ENCODE measurements around the gene CREB5.

CREB5 gene

DNA sequence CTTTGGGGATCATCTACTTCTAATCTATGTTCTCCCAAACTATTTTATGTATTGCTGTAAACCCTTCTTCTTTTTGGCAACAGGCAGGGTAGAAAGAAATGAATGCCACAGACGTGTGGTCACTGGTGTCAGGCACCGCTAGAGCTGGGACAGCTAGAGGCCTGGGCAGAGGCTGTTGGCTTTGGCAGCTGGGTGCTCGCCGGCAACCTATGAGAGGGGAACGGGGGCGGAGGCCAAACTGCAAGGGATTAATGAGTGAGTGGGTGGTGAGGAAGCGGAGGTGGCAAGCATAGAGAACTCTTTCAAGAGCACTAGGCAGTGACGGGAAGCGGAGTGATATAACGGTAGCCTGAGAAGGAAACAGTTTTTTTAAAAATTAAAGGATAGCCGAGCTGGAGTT, 78.5 kb downstream of the CREB5 start:
- H3K9ac ChIP-seq (ENCODE audit: low read depth, low read length): no peak overlapping the region
- H3K27me3 ChIP-seq (ENCODE audit: insufficient read depth, low read length, poor library complexity): no peaks in the 10 kb centered on the region
- no peaks in the 10 kb centered on the region for H3K79me2 ChIP-seq (ENCODE audit: insufficient read depth, low read length)
- H3K27ac ChIP-seq (ENCODE audit: low read length): no peak overlapping the region
- H3K36me3 ChIP-seq (ENCODE audit: insufficient read depth, low read length): no peaks in the 10 kb centered on the region
- H4K20me1 ChIP-seq (ENCODE audit: insufficient read depth, low read length): no peaks in the 10 kb centered on the region
- H3K4me2 ChIP-seq (ENCODE audit: insufficient read depth, low read length): no peak overlapping the region
- no peaks in the 10 kb centered on the region for H3K4me1 ChIP-seq (ENCODE audit: insufficient read depth, low read length)
- no peak for ATAC-seq (ENCODE audit: insufficient read depth, low read depth)
- TF ChIP-seq EZH2 (IDR thresholded peaks at IDR 0.05; ENCODE audit: borderline replicate concordance, low read depth, low read length, severe bottlenecking): no peak
- no peak for TF ChIP-seq CTCF (IDR thresholded peaks at IDR 0.05; ENCODE audit: borderline replicate concordance, extremely low read depth, low read length, poor library complexity, severe bottlenecking)
- no peaks in the 10 kb centered on the region for H3K9me3 ChIP-seq (ENCODE audit: insufficient read depth, low read length, severe bottlenecking)
- no peak overlapping the region for H3K4me3 ChIP-seq (ENCODE audit: low read depth in 1 of 2, low read length in 2 of 2)
- DNase-seq: no peak
- no peak overlapping the region for H2AFZ ChIP-seq (ENCODE audit: low read depth, low read length)

DNA sequence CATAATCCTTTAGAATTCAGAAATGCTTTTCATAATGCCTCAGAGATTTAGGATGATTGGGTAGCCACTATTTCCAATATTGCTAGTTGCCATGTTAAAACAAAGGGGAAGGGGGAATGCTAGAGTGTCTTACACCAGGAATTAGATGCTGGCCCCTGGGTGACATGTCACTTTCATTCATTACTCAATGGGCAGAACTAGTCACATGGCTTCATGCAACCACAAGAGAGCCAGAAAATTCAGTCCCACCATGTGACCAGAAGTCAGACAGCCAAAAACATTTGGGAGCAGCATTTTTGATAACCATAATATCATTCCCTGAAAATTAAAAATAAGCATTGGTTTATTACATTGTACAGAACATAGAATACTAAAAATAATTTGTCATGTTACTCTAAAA, 81.2 kb downstream of the CREB5 start:
- Histone ChIP-seq H2AFZ (ENCODE audit: low read depth, low read length) (no peak overlapping the region), H3K27me3 (ENCODE audit: insufficient read depth, low read length, poor library complexity) (no peaks in the 10 kb centered on the region), H3K4me3 (ENCODE audit: low read depth in 1 of 2, low read length in 2 of 2) (no peak overlapping the region), H3K4me2 (ENCODE audit: insufficient read depth, low read length) (no peak overlapping the region), H3K27ac (ENCODE audit: low read length) (no peak overlapping the region), H3K9me3 (ENCODE audit: insufficient read depth, low read length, severe bottlenecking) (no peaks in the 10 kb centered on the region), H3K79me2 (ENCODE audit: insufficient read depth, low read length) (no peaks in the 10 kb centered on the region), H4K20me1 (ENCODE audit: insufficient read depth, low read length) (no peaks in the 10 kb centered on the region), H3K36me3 (ENCODE audit: insufficient read depth, low read length) (no peaks in the 10 kb centered on the region), H3K4me1 (ENCODE audit: insufficient read depth, low read length) (no peaks in the 10 kb centered on the region), H3K9ac (ENCODE audit: low read depth, low read length) (no peak overlapping the region)
- no peak for TF ChIP-seq EZH2 (IDR thresholded peaks at IDR 0.05; ENCODE audit: borderline replicate concordance, low read depth, low read length, severe bottlenecking)
- no peak for TF ChIP-seq CTCF (IDR thresholded peaks at IDR 0.05; ENCODE audit: borderline replicate concordance, extremely low read depth, low read length, poor library complexity, severe bottlenecking)
- DNase-seq: no peak
- no peak for ATAC-seq (ENCODE audit: insufficient read depth, low read depth)

DNA sequence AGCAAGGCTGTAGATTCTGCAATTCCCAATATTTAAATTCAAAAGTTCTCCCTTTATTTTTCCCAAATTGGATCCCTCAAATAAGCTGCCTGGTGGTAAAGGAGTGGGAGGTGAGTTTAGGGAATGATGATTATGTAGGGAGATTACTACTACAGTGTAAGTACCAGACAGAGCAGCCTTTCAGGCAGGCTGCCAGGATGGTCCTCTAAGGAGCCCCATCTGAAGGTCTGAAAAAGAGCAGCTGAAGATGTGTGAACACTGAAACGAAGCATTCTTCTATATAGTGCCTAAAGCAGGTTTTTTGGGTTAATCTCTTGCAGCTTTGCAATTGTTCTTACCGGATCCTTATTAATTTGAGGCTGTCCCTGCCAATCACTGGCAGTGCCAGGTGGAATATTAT, 84.7 kb downstream of the CREB5 start:
- no peaks in the 10 kb centered on the region for H4K20me1 ChIP-seq (ENCODE audit: insufficient read depth, low read length)
- TF ChIP-seq CTCF (IDR thresholded peaks at IDR 0.05; ENCODE audit: borderline replicate concordance, extremely low read depth, low read length, poor library complexity, severe bottlenecking): no peak
- no peak for TF ChIP-seq EZH2 (IDR thresholded peaks at IDR 0.05; ENCODE audit: borderline replicate concordance, low read depth, low read length, severe bottlenecking)

DNA sequence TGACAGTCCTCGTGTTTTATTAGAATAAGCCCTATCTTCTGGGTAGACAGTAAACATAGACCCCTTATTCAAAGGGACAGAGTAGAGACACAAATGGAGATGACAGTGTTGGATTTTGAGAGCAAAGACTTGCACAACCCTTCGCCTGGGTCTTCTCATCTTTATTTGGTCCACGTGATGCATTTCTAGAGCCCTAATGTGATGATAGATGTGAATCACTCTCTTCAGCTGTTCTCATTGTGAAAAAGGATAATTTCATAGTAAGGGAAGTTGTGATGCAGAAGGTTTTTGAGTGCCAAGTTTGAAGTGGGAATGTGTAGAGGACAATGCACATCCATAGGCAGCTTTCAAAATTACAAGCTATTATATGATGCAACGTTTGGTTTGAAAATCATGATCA, 86.3 kb downstream of the CREB5 start:
- no peaks in the 10 kb centered on the region for H3K4me1 ChIP-seq (ENCODE audit: insufficient read depth, low read length)
- no peaks in the 10 kb centered on the region for H3K27me3 ChIP-seq (ENCODE audit: insufficient read depth, low read length, poor library complexity)
- H3K36me3 ChIP-seq (ENCODE audit: insufficient read depth, low read length): no peaks in the 10 kb centered on the region
- TF ChIP-seq EZH2 (IDR thresholded peaks at IDR 0.05; ENCODE audit: borderline replicate concordance, low read depth, low read length, severe bottlenecking) (no peak), CTCF (IDR thresholded peaks at IDR 0.05; ENCODE audit: borderline replicate concordance, extremely low read depth, low read length, poor library complexity, severe bottlenecking) (no peak)
- DNase-seq (no peak), ATAC-seq (ENCODE audit: insufficient read depth, low read depth) (no peak)
- H4K20me1 ChIP-seq (ENCODE audit: insufficient read depth, low read length): no peaks in the 10 kb centered on the region
- H2AFZ ChIP-seq (ENCODE audit: low read depth, low read length): no peak overlapping the region
- H3K9ac ChIP-seq (ENCODE audit: low read depth, low read length): no peak overlapping the region
- no peak overlapping the region for H3K4me3 ChIP-seq (ENCODE audit: low read depth in 1 of 2, low read length in 2 of 2)
- H3K79me2 ChIP-seq (ENCODE audit: insufficient read depth, low read length): no peaks in the 10 kb centered on the region
- no peaks in the 10 kb centered on the region for H3K9me3 ChIP-seq (ENCODE audit: insufficient read depth, low read length, severe bottlenecking)
- H3K27ac ChIP-seq (ENCODE audit: low read length): no peak overlapping the region
- H3K4me2 ChIP-seq (ENCODE audit: insufficient read depth, low read length): no peak overlapping the region

More for the DNA sequence above, 84.7 kb downstream of the CREB5 start:
- ATAC-seq (ENCODE audit: insufficient read depth, low read depth): no peak
- no peak for DNase-seq
- Histone ChIP-seq H3K27ac (ENCODE audit: low read length) (no peak overlapping the region), H3K79me2 (ENCODE audit: insufficient read depth, low read length) (no peaks in the 10 kb centered on the region), H3K9me3 (ENCODE audit: insufficient read depth, low read length, severe bottlenecking) (no peaks in the 10 kb centered on the region), H3K4me2 (ENCODE audit: insufficient read depth, low read length) (no peak overlapping the region), H3K27me3 (ENCODE audit: insufficient read depth, low read length, poor library complexity) (no peaks in the 10 kb centered on the region), H2AFZ (ENCODE audit: low read depth, low read length) (no peak overlapping the region), H3K9ac (ENCODE audit: low read depth, low read length) (no peak overlapping the region), H3K4me3 (ENCODE audit: low read depth in 1 of 2, low read length in 2 of 2) (no peak overlapping the region), H3K36me3 (ENCODE audit: insufficient read depth, low read length) (no peaks in the 10 kb centered on the region), H3K4me1 (ENCODE audit: insufficient read depth, low read length) (no peaks in the 10 kb centered on the region)

All from DND-41 (cell line).